Skeletal muscle cell (primary cell): ENCODE data around the gene TTC23.

Source experiments
- DNase-seq: peaks from one replicate; pipeline ENCODE4 v3.0.0-alpha.2; 2010; ENCODE audit warnings: low read depth
- H3K4me3 ChIP-seq: 2 replicates; pipeline ENCODE4 v1.5.1; 2011; ENCODE audit warnings: low read depth, mild to moderate bottlenecking, control low read depth, low read length, moderate library complexity

The TTC23 gene

DNA sequence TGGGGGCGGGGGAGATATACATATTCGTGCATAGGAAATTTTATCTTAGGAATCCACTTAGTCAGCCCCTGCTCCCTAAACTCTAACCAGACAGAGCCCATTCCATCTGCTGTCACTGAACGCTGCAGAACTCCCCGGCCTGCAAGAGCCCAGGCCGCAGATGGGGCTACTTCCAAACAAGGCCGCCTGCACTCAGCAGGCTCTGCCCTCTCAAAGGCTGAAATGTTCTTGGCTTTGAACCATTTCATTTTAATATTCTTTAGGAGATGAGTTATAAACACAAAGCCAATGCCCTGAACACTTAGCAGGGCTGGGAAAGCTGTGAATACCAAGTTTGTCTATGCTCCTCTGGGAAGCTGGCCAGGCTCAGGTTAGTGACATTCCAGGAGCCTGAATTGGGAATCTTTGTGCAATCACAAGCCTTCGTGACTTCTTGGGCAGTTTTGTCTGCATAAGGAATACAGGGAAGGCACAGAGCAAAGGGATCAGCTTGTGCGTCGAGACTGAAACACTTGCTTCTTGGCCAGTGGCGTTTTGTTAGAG lies 79.5 kb downstream of the TTC23 start:
- no peak overlapping the region for H3K4me3 ChIP-seq
- DNase-seq, result no peak

DNA sequence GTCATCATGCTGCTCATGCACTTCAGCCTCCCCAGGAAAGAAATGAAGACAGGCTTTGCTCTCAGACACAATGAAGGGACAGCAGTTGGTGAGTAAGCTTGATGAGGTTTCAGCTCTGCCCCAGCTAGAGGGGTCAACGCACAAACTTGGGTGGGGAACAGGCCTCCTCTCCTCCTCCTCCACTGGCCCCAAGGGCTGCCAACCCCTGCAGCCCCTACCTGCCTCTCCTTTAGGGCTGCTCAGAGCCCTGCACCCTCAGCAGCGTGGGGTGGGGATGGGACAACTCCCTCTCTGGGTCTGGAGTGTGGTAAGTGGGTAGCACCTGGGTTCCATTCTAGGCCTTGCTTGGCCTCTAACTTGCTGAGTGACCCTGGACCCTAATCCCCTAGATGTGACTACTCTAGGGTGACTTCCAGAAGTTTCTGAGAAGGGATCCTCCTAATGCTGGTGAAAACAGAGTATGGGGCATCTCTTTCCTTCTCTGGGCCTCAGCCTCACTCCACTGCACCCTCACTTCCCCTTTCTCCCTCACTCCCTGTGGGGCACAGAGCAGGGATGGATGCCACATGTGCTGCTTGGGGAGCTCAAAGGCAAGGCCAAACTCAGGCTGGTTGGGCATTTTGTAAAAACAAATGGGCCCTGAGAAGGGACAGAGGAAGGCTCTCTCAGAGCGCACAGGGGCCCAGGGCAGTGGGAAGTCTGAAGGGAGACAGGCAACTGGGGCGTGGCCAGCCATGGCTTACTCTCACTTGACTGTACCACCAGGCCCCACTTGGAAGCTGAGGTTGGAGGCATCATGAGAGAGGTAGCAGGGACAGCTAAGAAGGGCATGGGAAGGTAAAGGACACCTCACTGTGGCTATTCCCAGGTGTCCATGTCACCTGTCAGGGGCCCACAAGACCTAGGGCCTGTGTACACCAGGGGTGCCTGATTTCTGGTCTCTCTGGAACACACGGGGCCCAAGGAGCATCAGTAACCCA lies 80.5 kb downstream of the TTC23 start:
- DNase-seq, result no peak
- H3K4me3 ChIP-seq, result no peak overlapping the region

DNA sequence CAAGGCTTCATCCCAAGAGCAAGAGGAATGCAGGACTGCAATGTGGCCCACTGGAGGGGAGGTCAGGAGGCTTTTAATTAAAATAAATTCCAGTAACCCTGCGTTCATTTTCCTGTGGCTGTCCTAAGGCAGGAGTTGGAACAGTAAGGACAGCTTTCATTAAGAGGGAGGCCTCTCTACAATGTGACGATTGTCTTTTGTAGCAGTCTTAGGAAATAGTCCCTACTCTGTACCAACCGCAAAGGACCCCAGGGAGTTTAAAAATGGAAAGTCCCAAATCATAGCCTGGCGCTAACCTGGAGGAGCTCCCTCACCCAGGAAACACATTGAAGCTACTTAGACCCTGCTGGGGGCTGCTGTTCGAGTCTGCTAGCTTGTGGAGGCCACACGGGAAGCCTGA lies 81.7 kb downstream of the TTC23 start:
- no peak overlapping the region for H3K4me3 ChIP-seq
- DNase-seq, result no peak

DNA sequence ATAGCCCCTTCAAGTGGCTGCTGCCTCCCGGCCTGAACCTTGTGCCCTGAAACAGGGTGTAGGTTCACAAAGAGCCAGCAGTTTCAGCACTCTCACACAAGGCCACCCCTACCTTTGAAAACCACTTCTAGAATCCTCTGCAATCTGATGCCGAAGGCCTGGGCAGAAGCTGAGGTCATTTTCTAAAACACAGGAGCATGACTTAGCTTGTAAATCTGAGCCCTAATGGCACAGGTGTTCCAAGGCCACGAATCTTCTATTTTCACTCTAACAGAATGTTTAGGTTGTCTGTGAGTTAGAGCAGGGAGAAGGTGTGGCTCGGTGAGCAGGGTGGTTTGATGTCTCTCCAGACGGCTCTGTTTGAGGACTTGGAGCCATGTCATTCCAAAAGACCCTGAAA lies 82.2 kb downstream of the TTC23 start:
- DNase-seq, result no peak

DNA sequence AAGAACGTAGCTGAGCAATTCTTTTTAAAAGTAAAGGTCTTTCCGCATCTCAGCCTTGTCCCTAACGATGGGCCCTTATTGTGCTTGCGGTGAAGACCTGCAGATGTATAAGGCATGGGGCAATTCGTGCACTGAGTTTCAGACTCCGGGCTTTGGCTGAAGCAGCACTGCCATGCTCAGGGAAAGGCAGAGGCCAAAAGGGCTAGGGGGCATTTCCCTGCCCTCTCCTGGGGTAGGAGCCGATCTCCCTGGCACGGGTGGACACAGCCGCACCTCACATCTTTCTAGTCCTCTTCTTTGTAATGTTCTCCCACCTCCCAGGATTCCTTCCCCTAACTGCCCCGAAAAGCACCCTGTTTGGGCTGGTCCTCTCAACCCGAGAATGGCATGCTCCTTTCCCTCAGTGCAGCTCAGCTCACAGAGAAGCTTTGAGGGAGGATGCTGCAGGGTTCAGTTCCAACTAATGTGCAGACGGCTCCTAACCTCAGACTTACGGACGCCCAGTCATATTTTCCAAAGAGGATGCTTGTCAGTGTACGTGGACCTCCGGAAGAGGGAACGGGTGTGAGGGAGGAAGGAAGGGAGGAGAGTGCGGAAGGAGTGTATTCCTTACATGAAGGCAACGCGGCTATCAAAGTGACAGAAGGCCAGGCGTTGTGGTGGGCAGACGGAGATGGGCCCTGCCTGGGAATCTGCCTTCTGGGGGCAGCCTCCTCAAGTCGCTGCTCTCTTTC lies 83.3 kb downstream of the TTC23 start:
- H3K4me3 ChIP-seq, result no peak overlapping the region
- no peak for DNase-seq

More for the DNA sequence above, 82.2 kb downstream of the TTC23 start:
- H3K4me3 ChIP-seq, result no peak overlapping the region

DNA sequence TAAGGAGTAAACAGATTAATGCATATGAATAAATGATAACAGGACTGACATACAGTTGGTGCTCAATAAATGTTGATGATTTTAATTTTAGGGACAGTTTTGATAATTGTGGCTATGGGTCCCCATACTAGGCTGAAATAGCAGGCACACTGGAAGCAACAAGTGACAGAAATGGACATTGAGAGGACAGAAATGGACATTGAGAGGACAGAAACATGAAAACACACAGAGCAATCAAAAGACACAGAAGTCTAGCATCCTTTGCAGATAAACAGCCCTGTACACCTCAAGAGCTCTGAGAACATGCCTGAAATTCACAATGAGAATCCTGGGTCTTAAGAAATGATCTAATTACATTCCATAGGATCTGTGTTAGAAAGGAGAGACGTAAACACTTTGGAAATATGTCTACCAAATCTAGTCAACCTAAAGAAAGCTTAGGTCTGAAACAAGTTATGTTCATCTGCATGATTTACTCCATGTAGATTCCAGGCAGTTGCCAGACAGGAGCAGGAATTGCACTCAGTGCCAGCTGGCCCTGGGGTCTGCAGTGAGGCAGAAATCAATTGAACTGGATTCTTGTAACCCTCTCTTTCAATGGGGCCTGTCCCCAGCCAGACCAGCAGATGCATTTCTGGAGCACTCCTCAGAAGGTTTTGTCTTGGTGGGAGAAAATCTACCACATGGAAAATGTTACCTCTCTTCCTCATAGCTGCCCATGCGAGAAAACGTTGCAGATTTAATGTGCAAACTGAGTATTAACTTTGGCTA lies 84.2 kb downstream of the TTC23 start:
- DNase-seq, result no peak

DNA sequence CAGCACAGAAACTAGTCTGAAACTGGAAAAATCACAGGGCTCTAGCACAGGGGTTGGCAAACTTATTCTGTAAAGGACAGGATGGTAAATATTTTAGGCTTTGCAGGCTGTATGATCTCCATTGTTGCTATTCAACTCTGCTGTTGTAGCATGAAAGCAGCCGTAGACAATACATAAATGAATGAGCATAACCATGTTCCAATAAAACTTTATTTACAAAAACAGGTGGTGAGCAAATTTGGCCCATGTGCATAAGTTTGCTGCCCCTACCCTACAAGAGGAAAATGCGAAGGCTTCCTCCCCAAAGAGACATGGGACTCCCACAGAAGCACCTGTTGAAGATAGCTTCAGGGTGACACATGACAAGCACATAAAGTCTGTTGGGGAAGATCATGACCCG lies 85.3 kb downstream of the TTC23 start:
- H3K4me3 ChIP-seq, result no peak overlapping the region
- no peak for DNase-seq

More for the DNA sequence above, 84.2 kb downstream of the TTC23 start:
- no peak overlapping the region for H3K4me3 ChIP-seq

DNA sequence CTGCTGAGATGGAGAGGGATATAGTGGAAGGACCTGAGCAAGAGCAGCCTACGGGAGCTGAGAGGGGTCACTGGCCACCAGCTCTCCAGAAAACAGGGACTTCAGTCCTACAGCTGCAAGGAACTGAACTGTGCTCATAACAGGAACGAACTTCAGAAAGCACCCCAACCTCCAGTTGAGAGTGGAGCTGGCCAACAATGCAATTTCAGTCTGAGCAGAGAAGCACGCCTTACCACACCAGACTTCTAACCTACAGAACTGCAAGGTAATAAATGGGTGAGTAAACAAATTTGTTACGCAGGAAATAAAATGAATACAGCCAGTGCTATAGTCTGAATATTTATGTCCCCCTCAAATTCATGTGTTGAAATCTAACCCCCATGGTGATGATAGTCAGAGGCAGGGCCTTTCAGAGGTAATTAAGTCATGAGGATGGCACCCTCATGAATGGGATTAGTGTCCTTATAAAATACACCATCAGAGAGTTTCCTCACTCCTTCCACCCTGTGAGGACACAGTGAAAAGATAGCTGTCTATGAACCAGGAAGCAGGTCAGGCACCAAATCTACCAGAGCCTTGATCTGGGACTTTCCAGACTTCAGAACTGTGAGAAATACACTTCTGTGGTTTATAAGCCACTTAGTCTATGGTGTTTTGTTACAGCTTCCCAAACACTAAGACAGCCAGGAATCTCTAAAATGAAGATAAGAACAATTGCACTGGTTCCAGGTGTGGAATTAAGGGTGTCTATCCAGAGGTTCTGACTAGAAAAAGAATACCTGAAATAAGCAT lies 85.9 kb downstream of the TTC23 start:
- no peak overlapping the region for H3K4me3 ChIP-seq
- DNase-seq, result no peak

DNA sequence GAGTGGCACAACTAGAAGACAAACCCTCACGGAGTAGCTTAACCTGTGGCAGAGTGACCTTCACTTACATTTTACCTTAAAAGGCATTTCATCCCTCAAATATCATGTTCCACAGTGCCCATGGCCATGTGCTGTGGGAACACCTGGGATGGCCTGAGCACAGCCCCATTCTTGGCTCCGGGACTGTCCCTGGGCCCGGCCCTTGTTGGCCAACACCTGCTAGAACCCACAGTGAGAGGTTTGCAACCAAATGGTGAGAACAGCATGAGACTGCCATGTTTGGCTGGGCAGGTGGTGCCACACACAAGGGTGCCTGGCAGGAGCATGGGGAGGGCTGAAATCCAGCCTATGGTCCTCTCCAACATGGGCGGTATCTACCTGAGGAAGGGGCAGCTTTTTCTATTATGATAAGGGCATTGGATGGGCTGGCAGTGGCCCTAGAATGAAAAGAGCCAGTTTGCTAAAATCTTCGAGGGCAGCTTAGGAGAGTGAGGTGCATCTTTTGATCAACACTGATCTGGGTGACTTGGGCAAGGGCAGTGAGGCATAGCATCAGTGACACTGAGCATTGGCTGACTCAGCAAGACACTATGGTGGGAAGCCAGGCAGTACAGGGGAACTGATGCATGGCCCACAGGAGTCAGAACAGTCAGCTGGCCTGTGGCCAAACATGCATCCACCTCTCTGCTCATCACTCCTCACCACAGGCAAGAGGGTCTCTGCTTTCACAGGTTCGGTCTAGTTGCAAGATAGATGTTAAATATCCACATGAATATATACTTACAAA lies 90.6 kb downstream of the TTC23 start:
- H3K4me3 ChIP-seq, result no peak overlapping the region
- DNase-seq, result no peak

DNA sequence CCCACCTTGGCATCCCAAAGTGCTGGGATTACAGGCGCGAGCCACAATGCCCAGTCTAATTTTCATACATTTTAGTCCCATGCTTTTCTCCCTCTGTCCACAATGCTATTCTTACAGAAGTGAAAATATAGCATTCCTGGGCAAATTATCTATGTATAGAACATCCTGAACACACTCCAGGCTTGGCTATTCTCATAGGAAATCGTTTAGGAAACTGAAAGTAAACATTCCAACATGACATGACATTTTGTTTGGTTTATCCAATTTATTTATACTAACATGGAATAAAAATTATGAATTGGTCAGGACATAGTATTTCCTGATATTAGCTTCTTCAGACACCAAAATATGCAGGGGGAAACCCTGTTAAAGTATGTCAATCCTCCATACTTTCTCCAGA lies 91.9 kb downstream of the TTC23 start:
- no peak overlapping the region for H3K4me3 ChIP-seq

DNA sequence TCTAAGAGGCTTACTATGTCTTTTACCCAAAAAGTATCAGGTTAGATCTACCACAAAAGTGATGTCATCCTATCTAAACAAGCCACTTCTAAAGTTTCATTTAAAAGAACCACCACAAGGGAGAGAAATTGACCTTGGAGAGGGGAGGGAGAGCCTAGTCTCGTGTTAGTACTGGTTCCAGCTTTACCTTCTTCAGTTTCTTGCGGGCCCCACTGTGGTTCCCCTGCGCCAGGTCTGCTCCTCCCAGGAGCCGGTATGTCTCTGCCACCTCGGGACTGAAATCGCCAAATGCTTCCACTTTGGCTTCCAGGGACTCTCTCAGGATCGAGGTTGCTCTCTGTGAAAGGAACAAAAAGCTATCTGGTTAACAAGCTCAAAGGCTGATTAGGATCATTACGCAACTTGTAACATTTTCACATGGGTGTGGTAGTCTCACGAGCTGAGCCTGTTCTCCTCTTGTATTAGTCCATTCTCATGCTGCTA lies 93.4 kb downstream of the TTC23 start:
- H3K4me3 ChIP-seq, result no peak overlapping the region
- no peak for DNase-seq

More for the DNA sequence above, 91.9 kb downstream of the TTC23 start:
- no peak for DNase-seq

DNA sequence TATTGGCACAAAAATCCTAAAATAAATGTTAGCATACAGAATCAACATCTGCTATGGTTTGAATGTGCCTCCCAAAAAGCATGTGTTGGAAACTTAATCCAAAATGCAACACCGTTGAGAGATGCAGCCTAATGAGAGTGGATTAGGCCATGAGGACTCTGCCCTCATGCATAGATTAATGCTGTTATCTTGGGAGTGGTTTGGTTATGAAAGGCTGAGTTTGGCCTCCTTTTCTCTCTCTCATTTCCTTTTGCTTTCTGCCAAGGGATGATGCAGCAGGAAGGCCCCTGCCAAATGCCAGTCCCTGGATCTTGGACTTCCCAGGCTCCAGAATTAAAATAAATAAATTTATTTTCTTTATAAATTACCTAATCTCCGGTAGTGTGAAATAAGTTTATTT lies 95.1 kb downstream of the TTC23 start:
- no peak for DNase-seq
- H3K4me3 ChIP-seq, result no peak overlapping the region

DNA sequence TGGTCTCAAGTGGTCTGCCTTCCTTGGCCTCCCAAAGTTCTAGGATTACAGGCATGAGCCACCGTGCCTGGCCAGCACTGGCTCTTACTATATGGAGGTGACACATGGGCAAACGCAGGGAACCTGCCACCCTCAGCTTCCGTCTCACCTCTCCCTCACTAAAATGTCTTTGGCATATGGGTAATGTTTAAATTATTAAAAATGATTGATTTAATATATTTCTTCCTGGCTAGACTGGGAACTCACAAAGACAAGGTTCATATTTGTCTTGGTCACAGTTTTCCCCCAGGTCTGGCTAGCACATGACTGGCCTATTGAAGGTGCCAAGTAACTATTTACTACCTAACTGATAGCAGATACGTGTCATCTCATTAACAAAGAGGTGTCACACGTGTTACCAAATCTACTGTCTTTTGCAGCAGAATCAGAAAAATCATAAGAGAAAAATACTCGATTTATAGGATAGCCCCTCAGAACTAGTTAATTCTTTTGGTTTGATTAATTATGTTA lies 96.3 kb downstream of the TTC23 start:
- H3K4me3 ChIP-seq, result no peak overlapping the region
- no peak for DNase-seq

DNA sequence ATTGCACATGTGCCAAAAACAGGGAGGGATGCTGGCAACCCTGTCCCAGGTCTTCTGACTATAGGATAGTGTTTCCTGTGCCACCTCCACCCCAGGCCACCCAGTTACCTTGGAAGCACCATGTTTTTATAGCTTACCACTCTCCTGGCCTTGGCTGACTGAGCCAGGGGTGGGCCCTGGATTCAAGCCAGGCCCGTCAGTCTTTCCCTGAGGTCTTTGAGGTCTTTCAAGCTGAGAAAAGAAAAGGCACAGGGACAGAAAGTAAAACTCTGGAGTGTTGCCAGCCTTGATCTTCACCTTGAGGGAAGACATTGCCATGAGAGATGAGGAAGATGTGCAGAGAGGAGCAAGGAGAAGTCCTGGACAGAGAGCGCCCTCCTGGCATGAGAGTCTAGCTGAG lies 98.2 kb downstream of the TTC23 start:
- no peak for DNase-seq
- H3K4me3 ChIP-seq, result no peak overlapping the region

DNA sequence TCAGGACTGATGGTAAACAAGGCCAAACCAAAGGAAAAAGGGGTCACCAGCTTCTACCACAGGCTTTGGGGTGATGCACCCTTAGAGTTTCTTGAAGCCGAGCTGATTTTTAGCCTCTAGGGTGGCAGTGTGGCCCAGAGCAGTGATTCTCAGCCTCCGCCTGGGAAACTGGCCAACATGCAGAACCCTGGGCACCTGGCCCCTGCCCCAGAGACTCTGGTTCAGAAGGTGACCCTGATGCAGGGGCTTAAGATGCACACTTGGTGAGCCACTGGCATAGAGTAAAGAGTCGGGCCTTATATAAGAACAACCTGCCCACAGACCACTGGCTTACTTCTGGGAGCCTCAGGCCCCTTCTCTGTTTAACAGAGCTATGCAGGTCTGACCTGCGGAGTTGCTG lies 100.0 kb downstream of the TTC23 start:
- no peak for DNase-seq
- no peak overlapping the region for H3K4me3 ChIP-seq

DNA sequence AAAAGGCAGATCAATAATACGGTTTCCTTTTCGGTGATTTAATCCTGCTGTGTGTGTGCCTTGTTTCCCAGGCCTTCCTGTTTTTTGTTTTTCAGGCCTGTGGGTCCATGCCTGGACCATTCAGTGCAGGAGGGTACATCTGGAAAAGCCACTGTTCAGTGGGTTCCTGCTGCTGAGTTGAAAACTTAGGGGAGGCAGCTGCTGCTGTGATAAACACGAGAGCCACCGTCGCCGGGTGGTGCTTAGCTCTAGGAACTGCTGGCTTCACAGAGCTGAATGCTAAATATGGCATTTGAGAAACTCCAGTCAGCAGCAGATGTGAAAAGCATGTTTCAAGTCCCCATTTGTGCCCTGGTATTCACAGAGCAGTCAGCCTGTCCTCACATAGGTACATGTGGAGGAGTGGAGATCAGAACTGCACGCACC lies 100.5 kb downstream of the TTC23 start:
- no peak overlapping the region for H3K4me3 ChIP-seq
- DNase-seq, result no peak

DNA sequence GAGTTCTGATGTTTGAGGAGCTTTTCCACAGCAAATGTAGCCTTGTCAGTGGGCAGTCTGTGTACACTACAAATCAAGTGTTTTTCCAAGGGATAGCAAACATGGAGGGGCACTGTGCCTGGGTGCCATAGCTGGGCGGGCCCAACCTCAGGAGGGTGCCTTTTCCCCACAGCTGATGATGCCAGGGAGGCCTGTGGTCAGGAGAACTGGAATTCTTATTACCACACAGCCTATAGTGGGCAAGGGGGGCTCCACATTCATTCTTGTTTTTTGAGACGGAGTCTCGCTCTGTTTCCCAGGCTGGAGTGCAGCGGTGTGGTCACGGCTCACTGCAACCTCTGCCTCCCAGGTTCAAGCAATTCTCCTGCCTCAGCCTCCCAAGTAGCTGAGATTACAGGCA lies 102.7 kb downstream of the TTC23 start:
- no peak for DNase-seq
- no peak overlapping the region for H3K4me3 ChIP-seq

DNA sequence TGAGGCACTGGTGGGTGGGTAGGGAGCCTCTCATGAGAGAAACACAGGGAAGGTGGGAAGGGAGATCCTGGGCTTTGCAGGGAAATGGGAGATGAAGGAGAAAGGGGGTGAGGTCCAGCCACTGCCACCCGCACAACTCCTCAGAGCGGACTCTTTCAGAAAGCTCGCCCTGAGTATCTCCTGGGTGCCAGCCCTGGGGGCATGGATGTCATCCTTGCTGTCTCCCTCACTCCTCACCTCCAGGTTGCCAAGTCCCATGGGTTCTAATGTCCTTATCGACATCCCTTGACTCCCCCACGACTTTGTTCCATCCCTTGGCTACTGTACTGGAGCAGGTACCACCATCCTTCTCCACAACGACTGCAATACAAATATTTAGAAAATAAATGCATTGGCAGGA lies 103.6 kb downstream of the TTC23 start:
- H3K4me3 ChIP-seq, result no peak overlapping the region

More for the DNA sequence above, 103.6 kb downstream of the TTC23 start:
- DNase-seq, result no peak
